ENCODE data around the gene GSTA4.
"Not testable (repeated sequence)": the region's sequence is repeated elsewhere in the genome, so short reads cannot be mapped to it uniquely, and the experiment has no call there.

GSTA4 gene

GRCh38 chr6:52966101-52966500 lies 29.0 kb downstream of the GSTA4 start:
- no peak for DNase-seq

DNA sequence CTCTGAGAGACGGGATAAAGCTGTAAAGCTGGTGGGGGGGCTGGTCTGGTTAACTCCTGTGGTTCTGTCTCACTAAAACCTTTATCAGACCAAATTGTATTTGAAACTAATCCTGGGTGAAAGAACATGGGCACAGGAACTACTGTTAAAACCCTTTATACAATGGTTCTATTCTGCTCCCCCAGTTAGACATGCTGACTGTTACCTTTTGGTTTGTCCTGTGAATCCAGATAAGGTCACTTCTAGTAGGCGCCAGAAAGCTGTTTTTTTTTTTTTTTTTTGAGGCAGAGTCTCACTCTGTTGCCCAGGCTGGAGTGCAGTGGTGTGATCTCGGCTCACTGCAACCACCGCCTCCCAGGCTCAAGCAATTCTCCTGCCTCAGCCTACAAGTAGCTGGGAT lies 29.7 kb downstream of the GSTA4 start:
- no peak for DNase-seq

GRCh38 chr6:52964318-52964717 lies 30.8 kb downstream of the GSTA4 start:
- DNase-seq: no peak

DNA sequence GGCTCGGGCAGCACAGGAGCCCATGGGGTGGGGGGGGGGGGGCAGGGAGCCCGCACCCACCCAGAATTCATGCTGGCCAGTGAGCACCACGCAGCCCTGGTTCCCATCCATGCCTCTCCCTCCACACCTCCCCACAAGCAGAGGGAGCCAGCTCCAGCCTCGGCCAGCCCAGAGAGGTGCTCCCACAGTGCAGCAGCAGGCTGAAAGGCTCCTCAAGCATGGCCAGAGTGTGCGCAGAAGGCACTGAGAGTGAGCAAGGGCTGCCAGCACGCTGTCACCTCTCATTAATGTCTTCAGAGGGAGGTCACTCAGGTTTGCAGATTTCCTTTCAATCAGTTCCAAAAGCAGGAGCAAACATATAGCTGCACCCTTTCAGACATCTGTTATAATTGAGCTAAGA lies 32.4 kb downstream of the GSTA4 start:
- DNase-seq: no peak

DNA sequence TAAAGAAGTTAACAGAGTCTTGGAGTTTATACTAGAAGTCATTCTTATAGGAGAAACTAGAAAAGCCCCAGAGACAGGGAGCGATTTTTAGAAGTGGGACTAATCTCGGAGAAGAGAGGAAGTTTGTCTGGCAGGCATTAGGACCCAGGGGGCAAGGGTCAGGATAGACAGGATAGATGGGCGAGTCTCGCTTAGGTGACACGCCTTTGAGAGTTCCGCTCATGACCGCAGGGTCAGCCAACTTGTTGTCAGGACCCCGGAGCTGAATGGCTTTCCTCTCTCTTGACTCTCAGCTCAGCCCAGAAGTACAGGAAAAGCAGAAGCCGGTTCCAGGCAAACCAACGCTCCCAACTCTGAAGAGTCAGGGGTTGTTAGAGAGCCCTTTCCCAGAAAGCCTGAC lies 34.1 kb downstream of the GSTA4 start:
- not testable (repeated sequence) for DNase-seq

DNA sequence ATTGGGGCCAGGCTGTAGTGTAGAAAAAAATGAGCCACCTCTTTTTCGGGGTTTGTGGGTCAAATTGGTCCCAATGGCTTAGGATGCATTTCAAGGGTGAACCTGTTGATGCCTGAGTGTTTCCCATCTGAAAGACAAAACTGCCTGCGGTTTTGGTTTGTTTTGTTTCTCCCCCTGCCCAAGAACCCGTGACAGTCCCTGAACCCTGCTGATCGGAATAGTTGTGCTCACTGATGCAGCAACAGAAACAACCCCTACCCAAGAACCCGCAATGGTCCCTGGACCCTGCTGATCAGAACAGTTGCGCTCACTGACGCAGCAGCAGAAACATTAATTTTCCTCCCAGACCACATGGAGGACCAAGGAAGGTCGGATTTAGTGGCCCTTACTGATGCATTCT lies 34.9 kb downstream of the GSTA4 start:
- not testable (repeated sequence) for DNase-seq

DNA sequence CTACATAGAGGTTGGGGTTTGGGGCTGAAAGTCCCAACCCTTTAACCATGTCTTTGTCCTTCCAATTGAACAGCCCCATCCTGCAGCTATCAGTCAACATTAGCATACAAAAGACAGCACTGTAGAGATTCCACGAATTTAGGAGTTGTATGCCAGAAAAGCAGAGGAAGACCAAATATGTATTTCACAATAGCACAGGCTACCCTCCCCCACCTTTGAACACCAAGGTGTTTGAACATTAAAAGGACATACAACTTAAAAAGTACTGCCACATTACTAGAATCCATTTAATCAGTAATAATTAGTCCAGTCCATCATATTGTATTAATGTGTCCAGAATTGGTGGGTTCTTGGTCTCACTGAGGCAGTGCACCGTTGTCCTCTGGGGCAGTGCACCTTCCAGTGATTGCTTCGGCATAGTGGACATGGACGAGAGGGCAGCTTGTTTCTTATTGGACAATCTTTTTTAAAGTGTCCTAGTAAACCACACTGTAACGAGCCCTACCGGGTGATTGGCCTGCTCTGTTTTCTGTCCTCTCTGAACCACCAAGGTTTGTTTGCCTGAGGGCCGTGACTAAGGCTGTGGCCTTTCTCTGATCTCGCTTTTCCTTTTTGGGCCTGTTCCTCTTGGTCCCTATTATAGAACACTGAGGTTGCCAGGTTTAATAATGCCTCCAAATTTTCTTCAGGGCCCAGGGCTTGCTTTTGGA lies 36.4 kb downstream of the GSTA4 start:
- no peak for DNase-seq

DNA sequence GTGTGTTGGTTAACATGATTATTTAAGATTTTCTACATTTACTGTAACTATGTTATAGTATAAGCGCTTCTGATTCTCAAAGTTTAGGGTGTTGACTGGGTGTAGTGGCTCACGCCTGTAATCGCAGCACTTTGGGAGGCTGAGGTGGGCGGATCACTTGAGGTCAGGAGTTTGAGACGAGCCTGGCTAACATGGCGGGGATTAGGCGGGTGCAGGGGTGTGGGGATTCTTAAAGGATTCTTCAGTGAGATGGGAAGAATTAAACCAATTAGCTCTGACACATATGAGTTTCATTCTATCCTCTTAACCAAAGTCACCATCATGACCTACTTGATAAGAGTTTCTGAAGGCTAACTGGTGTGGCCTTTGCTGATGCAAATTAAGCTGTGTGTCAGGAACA lies 39.2 kb downstream of the GSTA4 start:
- no peak for DNase-seq

GRCh38 chr6:52953911-52954839 lies 40.9 kb downstream of the GSTA4 start:
- no peak for DNase-seq

DNA sequence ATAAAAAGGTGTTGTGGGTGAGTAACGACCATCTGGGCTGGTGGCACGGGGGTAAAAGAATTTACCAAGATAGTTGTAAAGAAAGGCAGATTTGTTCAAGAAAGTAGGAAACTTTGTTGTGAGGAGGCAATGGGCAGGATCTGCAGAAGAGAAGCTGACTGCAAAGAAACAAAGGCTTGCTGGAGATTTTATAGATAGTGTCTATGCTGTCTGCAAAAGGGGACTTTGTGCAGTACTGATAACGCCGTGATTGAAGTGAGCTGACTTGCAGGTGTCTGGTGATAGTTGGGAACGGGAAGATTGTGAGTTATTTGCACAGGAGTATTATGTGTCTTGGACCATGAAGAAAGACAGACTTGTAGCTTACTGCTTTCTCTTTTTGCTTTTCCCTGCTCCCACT lies 48.8 kb downstream of the GSTA4 start:
- no peak for DNase-seq

GRCh38 chr6:52942821-52943220 lies 52.3 kb downstream of the GSTA4 start:
- DNase-seq: not testable (repeated sequence)

DNA sequence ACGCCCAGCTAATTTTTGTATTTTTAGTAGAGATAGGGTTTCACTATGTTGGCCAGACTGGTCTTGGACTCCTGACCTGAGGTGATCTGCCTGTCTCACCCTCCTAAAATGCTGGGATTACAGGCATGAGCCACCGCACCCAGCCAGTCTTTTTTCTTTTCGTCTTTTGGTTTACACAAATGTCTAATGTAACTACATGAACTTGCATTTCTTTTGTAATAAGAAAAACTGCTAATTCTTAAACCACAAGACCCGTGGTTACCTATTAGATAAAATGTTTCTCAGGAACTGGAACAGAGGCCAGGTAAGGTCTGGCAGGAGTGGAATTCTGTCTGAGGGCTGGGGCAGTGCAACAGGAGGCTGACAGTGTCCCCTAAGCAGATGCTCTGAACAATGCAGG lies 52.9 kb downstream of the GSTA4 start:
- DNase-seq: no peak

GRCh38 chr6:52937908-52938307 lies 57.2 kb downstream of the GSTA4 start:
- no peak for DNase-seq

DNA sequence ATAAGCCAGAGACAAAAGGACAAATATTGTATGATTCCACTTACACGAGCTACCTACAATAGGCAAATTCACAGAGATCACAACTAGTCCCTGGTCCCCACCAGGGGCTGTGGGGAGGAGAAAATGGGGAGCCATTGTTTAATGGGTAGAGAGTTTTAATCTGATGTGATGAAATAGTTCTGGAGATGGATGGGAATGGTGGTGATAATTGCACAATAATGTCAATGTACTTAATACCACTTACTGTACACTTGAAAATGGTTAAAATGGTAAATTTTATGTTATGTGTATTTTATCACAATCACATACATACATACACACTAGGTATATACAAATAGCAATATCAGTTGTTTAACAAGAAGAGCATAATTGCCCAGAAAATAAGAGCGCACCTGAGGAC lies 61.3 kb downstream of the GSTA4 start:
- DNase-seq: no peak

GRCh38 chr6:52931351-52931750 lies 63.7 kb downstream of the GSTA4 start:
- no peak for DNase-seq

DNA sequence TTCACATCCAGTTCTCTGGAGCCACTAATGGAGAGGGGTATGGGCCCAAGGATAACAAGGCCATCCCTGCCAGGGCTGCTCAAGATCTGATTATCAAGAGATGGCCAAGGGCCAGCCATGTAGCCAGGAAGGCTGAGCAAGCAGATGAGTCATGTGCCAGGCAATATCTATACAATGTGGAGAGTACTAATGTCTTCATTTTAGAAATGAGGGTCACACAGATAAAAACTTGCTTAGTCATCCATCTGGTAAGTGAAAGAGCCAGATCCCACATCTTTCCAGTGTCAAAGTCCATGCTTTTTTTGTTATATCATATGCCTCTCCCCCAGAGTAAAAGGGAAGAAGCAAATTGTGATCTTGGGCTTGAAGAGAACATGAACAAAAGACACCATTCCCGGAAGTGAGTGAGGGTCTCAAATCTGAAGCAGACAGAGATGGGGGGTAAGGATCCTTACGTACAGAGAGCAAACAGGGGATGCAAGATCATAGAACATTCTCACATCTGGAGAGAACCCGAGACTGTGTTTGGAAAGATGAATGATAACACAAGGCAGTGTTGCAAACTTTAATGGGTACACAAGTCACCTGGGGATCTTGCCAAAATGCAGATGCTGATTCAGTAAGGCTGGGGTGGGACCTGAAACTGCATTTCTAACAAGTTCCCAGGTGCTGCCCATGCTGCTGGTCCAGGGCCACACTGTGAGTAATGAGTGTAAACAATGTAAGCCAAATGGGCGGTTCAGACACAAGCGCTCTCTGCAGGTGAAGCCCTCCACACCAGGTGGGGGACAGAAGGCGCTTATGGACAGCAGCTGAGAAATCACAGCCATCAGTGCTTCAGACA lies 65.5 kb downstream of the GSTA4 start:
- DNase-seq: no peak

All from stimulated activated naive CD4-positive, alpha-beta T cell treated with Interleukin-2 at 50 U/mL for 16 hours (primary cell).